ENCODE data around the gene TNFRSF4.

DNA sequence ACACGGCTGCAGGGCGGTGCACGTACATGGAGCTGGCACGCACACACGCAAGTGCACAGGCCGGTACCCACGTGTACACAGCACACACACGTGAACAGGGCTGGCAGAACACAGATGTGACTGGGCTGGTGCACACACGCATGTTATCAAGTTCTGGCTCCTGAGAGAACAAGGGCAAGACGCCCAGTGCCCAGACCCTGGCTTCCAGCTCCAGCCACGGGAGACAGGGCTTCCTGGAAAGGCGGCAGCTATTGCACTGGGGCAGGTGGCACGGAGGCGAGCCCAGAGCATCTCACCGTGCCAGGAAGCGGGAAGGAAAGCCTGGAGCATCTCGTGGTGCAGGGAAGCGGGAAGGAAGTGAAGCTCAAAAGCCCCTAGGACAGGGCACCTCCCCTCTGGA, 12.0 kb upstream of the TNFRSF4 start:
- TF ChIP-seq, protein P1, sequence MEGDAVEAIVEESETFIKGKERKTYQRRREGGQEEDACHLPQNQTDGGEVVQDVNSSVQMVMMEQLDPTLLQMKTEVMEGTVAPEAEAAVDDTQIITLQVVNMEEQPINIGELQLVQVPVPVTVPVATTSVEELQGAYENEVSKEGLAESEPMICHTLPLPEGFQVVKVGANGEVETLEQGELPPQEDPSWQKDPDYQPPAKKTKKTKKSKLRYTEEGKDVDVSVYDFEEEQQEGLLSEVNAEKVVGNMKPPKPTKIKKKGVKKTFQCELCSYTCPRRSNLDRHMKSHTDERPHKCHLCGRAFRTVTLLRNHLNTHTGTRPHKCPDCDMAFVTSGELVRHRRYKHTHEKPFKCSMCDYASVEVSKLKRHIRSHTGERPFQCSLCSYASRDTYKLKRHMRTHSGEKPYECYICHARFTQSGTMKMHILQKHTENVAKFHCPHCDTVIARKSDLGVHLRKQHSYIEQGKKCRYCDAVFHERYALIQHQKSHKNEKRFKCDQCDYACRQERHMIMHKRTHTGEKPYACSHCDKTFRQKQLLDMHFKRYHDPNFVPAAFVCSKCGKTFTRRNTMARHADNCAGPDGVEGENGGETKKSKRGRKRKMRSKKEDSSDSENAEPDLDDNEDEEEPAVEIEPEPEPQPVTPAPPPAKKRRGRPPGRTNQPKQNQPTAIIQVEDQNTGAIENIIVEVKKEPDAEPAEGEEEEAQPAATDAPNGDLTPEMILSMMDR (IDR thresholded peaks at IDR 0.05): no peak
- no peak for TF ChIP-seq POLR2AphosphoS5 (IDR thresholded peaks at IDR 0.05; ENCODE audit: low read depth, low read length)

Data from Panc1 (cell line).